ENCODE measurements around the gene FOLR1. TPM values are rescaled to one million over a fixed set of nuclear protein-coding genes. Genes with fewer than 3 reads are reported as not detected.

FOLR1 gene
- total and polyA plus RNA-seq, 10 of the 15 experiments (the other 5 are each of a cell fraction or from before 2014, with no cell fraction given), result not detected

- DNase-seq (ENCODE audit: low read depth, low spot score) (no peak), FAIRE-seq (no peak), ATAC-seq (peak; percentile 74)
- H3K27ac ChIP-seq (ENCODE audit: control insufficient read depth, insufficient read depth), result peak overlapping the region; percentile 75
- no TSS peak for BruUV-seq (replicated peaks)
- H3K4me1 ChIP-seq (ENCODE audit: control insufficient read depth, insufficient read depth, low read length), result peaks cover 23% of the 10 kb centered on the region
- H2AFZ ChIP-seq (ENCODE audit: control insufficient read depth, low read depth, low read length), result peak overlapping the region; percentile 52
- peaks cover 1 to 7% of the 10 kb centered on the region in 2 experiments; a peak in 3 of 4 replicates for H3K36me3 ChIP-seq (ENCODE audit: control insufficient read depth in 2 of 2, insufficient read depth in 2 of 2, low read length in 1 of 2)
- intact Hi-C loops (cut with micrococcal nuclease; ENCODE audit: unreplicated experiment) (loop anchor here (1.0 to 5.0 kb wide), 2 partner anchors 112 to 208 kb away; partner anchors contain the start of genes ANAPC15 and CLPB), in situ Hi-C loops (cut with MboI) (no loop called here)
- WGBS (ENCODE audit: insufficient coverage, insufficient replicate concordance, low lambda C conversion rate, missing lambda C conversion rate), result under 1% methylated on average over 56 of the region's 84 CpGs
- no peaks in the 10 kb centered on the region for H3K27me3 ChIP-seq (replicated peaks in 1 of 2; ENCODE audit: control insufficient read depth in 2 of 2, insufficient read depth in 2 of 2, low read length in 1 of 2)
- ChIA-PET SMC1A (ENCODE audit: uncharacterized antibody, unreplicated experiment) (interaction anchor here (0.9 to 2.3 kb wide), 4 partner anchors 13 to 129 kb away, joined by 3 to 8 read pairs (median 3); no protein-coding TSS in a partner anchor), CTCF (interaction anchor here (0.7 to 1.3 kb wide), 7 partner anchors 13 to 384 kb away, joined by 3 to 4 read pairs (median 3); no protein-coding TSS in a partner anchor), RAD21 (ENCODE audit: unreplicated experiment) (interaction anchor here (0.6 to 2.4 kb wide), 14 partner anchors 12 to 296 kb away, joined by 3 to 11 read pairs (median 4); partner anchors contain the start of gene XNDC1N), POLR2A (interaction anchor here (0.6 to 1.9 kb wide), 12 partner anchors 12 to 310 kb away, joined by 3 to 9 read pairs (median 4); partner anchors contain the start of genes ANAPC15, RNF121 and XNDC1N)
- H3K9ac ChIP-seq (ENCODE audit: control insufficient read depth, insufficient read depth, low read length), result peak overlapping the region; percentile 89
- no peaks in the 10 kb centered on the region; the same call in 1 of the 2 replicates for H4K20me1 ChIP-seq (ENCODE audit: control insufficient read depth, insufficient read depth)
- H3K4me3 ChIP-seq, result peak overlapping the region; percentile 99
- no peaks in the 10 kb centered on the region for H3K9me3 ChIP-seq (replicated peaks; ENCODE audit: control insufficient read depth, insufficient read depth, low read length)
- peaks cover 26% of the 10 kb centered on the region for H3K79me2 ChIP-seq (ENCODE audit: control insufficient read depth, insufficient read depth, low read length)
- H3K4me2 ChIP-seq (ENCODE audit: control insufficient read depth, insufficient read depth), result peak overlapping the region; percentile 82; the same call in 1 of the 2 replicates
- no peak for TF ChIP-seq BRCA1 (IDR thresholded peaks at IDR 0.05; ENCODE audit: low read depth, low read length)
- no peak for TF ChIP-seq BACH1 (IDR thresholded peaks at IDR 0.05; ENCODE audit: borderline replicate concordance)
- peak; percentile 69 for TF ChIP-seq IKZF1 (conservative IDR thresholded peaks at IDR 0.05)
- TF ChIP-seq PKNOX1 (IDR thresholded peaks at IDR 0.05), result no peak
- TF ChIP-seq CHD4 (IDR thresholded peaks at IDR 0.05), result no peak
- TF ChIP-seq RCOR1 (conservative IDR thresholded peaks at IDR 0.05; ENCODE audit: low read depth, low read length), result no peak
- TF ChIP-seq E2F4 (IDR thresholded peaks at IDR 0.05; ENCODE audit: low read depth, low read length), result no peak
- peak; percentile 35; the same call in 1 of the 2 replicates for TF ChIP-seq POLR2AphosphoS5 (IDR thresholded peaks at IDR 0.05; ENCODE audit: low read length)
- TF ChIP-seq NR2F1 (conservative IDR thresholded peaks at IDR 0.05), result peak; percentile 83
- no peak for TF ChIP-seq CUX1 (IDR thresholded peaks at IDR 0.05; ENCODE audit: insufficient replicate concordance, low read depth, low read length)
- TF ChIP-seq NRF1 (conservative IDR thresholded peaks at IDR 0.05; ENCODE audit: low read depth, low read length), result no peak
- no peak for TF ChIP-seq ELK1 (IDR thresholded peaks at IDR 0.05; ENCODE audit: low read depth, low read length)
- no peak for TF ChIP-seq FOXM1 (IDR thresholded peaks at IDR 0.05; ENCODE audit: low read depth, low read length)
These were observed 31.9 kb downstream of the FOLR1 start for GRCh38 chr11:72223615-72224563.
